ENCODE measurements around the gene DDX5.
"Not testable (repeated sequence)": the region's sequence is repeated elsewhere in the genome, so short reads cannot be mapped to it uniquely, and the experiment has no call there.

Gene DDX5

DNA sequence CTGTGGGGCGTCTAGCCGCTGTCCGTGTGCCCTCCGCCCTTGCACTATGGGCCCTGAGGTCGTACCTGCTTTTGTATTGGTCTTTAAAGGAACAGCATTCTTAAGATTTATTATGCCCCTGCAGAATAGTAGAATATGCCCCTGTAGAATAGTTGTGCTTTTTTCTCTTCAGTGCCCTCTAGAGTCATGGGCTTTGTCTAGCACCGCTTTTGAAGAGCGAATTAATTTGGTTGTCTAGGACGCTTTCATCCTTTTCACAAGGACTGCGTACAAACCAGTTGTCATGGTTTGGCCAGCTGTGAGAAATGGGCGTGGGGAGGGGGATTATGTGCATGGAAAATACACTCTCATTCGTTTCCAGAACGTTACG is 1.3 kb upstream of the DDX5 start:
- DNase-seq (ENCODE audit: low read depth): peak; percentile 75

DNA sequence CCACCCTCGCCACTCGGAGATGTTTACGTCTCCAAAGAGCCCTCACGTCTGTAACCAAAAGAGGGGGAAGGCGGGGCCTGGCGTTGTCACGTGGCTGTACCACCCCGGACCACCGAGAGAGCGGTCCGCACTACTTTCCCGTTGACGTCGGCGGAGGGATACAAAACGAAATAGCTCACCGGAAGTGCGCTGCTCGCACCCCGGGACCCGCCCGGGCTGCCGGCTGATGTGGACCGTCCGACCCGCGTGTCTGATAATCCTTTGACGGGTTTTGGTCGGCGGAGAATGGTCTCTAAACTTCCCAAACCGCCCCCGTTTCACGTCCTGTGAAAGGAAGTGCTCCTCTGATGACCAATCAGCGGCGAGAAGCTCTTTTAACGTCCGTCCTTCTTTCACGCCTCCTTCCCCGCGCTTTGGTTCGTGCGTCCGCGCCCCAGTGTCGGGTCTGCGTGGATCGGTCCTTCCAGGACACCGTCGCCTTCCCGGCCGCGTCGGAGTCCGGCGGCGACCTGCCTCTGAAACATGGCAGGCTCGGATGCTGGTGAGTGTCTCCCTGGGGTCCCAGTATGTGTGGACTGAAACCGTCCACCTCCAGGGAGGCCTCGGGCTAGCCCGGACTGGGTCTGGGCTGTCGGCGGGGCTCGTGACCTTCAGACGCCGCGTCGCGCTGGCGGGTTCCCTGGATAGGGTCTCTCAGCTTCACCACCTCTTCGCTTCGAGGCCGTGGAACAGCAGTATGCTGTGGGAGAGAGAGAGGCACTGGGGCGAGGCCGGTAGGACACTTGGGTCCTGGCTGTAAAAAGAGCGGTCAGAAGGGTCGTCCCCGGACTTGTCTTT is 705 bp upstream of the DDX5 start, which contains the start of gene CEP95:
CEP95 (plus strand) TSS at position 402 of the 837 bp plus-strand sequence; CDS start at position 523, 121 bp downstream.
- peak; percentile 98 for DNase-seq (ENCODE audit: low read depth)

DNA sequence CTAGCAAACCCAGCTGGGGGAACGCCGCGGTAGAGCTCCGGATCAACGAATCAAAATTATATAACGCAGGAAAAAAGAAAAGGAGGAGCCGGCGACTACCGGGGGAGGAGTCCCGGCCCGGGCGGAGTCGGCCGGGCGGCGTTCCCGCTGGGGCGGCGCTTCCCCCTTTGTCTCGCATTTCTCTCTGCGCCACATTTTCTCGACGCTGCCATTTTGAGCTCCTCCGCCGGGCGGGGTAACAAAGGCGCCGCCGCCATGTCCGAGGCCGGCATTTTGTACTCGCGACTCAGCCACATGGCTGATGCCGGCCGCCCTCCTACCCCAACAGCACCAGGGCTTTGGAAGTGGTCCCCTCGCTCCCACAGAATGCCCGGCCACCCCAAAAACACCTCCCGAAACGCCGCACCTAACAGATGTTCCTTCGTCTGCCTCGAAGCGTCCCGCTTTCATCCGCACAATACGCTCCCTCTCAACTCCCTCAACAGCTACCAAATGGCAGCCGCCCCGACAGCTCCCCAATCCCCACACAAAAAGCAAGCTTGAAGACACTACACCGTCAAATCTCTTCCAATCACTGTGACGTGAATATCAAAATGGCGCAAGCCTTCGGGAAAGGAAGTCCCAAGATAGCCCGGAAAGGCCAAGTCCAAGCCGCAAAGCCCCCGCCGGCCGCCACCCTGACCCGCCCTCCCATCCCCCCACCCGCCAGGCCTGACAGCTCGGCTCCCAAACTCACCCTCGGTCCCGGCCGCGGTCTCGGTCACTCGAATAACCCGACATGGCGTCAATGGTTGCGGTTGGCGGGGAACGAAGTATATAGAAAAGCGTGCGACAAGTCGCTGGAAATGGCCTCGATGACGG is 519 bp downstream of the DDX5 start:
- peak; percentile 92 for DNase-seq (ENCODE audit: low read depth)

- DNase-seq (ENCODE audit: low read depth): peak; percentile 64
These were observed 1.2 kb downstream of the DDX5 start for GRCh38 chr17:64504769-64505339.

- no peak for DNase-seq (ENCODE audit: low read depth)
These were observed 2.0 kb downstream of the DDX5 start for GRCh38 chr17:64503821-64504768.

DNA sequence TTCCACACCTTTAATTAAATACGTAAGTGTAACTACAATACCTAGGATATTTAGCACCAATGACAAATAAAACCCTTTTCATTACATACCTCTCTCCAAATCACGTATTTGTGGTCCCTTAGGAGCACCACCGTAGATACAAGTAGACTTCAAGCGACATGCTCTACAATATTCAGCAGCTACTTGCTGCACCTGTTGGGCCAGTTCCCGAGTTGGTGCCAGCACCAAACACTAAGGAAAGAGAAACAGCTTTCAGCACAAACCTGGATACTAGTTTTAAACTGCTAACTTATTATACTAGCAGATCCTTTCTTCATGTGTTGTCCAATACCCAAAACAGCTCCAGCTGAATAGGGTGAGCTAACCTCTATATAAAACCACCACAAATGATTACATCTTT is 2.7 kb downstream of the DDX5 start:
- no peak for DNase-seq (ENCODE audit: low read depth)

DNA sequence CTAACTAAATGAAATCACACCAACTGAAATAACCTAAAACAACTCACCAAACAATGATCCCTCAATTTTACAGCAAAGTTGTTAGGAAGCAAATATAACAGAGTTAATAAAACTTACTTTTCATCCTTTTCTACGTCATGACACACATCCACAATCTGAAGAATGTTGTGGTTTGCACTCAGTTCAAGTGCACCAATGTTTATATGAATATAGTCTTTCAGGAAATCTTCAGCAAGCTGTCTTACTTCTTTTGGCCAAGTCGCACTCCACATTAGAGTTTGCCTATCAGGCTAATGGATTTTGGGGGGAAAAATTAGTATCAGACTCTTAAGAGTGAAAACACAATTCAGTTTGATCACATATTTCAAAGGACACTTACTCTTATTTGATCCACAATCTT is 3.3 kb downstream of the DDX5 start:
- peak; percentile 52 for DNase-seq (ENCODE audit: low read depth)

DNA sequence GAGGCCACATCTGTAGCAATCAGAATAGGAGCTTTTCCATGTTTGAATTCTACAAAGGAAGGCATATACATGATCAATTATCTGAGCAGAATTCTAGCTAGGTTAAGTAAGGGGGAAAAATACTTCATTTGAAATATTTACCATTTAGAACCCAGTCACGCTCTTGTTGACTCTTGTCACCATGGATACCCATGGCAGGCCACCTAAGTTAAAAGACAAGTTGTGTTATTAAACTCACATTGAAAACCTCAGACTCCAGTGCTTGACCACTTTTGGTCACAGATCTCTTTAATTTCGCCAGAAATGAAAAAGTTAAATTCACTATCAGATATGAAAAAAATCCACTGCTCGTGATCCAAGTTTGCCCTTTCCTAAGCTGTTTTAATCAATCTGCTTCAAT is 4.1 kb downstream of the DDX5 start:
- DNase-seq (ENCODE audit: low read depth): no peak

DNA sequence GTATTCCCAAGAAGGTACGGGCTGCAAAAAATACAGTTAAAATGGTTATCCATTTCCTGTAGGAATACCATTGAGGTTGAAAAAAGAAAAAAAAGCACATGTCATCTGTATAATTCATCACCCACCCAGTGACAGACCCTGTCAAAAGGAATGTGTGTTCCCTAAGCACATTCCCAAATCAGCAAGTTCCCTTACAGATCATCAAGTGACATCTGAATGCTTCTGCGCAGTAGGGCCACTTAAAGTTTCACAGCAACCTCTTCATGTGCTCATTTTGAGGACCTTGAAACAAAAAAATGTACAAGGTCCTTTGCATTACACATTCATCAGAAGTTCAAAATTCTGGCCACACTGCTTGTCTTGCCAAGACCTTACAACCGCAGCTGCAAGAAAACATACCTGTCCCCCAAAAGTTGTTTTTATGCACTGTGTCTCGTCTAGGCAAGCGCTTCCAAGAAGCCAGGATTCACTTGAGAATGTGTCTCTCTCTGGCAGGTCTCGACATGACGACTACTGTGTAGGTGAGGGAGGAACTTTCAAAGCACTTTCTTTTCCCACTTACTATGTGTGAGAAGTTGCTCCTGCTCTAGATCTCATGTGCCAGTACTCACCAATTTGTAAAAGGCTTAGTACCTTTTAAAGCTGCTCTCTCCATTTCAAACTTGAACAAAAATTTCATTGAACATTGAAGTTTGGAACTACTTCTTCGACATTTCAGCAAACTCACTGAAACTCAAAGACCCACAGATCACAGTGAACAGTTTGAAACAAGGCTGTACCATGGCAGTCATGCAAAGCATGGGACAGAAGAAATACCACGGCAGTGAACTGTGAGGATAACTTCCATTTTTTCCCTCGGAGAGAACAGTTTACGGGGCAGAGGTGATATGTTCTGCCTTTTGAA is 5.0 kb downstream of the DDX5 start:
- DNase-seq (ENCODE audit: low read depth): no peak

GRCh38 chr17:64500487-64500859 is 5.6 kb downstream of the DDX5 start:
- DNase-seq (ENCODE audit: low read depth): no peak

GRCh38 chr17:64499805-64500486 is 6.1 kb downstream of the DDX5 start:
- DNase-seq (ENCODE audit: low read depth): peak; percentile 63

DNA sequence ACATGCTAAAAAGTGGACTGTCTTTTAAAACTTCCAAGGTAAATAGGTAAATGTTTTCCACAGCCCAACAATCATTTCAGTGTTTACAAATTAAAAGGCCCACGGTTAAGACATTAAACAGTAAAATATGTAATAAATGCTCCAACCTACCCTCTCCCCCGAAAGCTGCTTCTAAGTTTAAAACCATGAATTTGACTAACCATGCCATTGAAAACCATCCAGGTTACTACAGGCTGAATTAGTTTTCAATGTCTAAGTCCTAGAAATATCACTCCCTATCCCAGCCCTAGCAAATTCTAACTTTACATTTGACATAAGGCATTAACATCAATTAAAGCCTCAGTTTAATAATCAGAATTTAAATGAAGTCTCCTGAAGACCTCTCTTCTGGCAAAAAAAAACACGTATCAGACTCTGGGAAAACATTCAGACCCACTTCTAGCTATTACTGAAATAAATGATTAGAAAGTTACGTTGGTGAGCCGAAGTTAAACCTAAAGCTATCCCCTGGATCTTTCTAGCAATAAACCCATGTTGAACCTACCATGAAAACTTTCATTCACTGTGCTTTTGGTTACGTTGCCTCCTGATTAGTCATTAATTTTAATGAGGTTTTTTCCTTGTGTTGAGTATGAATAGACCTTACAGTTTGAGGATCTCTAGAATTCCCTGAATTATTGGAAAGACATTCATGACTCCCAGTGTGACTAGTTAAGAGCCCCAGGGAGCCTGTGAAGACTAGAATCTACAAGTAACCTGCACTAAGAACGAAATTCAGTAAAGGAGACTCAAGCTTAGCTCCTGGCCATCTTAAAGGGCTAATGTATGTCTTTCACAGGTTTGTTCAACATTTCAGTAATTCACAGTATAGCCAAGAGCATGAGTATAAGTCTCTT is 7.5 kb downstream of the DDX5 start:
- DNase-seq (ENCODE audit: low read depth): peak; percentile 63

DNA sequence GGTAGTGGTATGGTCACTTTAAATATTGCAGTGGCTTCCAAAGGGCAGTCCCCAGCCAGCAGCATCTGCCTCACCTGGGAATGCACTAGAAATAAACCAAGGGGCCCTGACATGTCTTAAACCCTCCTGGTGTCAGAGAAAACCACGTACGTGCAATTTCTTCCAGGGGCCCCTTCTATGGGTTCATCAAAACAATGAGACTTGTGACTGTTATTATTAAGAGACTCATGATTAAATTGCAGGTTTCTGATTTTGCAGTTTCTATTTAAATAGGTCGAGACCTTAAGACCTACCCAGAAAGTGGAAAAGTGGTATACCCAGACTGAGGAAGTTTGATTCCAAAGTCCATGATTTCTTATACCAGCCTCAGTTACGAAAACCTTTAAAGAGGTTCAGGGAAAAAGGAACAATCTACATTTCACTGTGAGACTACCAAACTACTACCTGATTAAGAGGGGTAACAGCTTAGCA is 8.5 kb downstream of the DDX5 start:
- no peak for DNase-seq (ENCODE audit: low read depth)

DNA sequence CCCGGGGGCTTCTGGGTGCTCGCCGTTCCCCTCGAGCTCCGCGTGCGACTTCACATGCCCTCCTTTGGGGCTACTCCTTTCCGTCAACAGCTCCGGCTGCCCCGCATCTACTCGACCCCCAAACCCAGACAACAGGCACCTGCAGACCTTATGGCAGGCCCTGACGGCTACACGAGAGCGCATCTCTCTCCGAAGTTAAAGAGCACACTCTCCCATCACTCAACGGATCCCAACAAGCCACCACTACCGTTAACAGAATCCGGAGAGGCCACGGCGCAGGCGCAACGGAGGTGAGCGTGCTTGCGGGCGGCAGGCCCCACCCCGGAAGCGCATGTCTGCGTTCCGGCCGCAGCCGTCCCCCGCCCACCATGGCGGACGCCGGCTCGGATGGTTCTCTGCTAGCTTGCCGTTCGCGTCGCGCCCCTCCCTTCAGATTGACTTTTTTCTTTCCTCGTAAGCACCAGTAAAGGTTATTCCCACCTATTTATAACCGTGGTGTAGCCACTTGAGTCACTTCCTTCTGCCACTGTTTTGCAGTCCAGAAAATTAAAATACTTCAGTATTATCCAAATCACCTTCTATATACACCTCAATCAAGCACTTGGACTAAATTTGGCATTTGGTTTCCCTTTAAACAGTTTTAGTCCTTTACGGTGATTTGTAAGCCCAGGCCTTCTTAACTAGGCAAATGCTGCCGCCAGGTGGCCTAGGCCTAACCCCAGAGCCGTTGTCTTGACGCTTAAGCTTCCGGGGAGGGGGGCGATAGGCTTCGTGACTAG is 9.1 kb downstream of the DDX5 start, which contains the start of gene POLG2:
POLG2 (minus strand) TSS at position 269 of the 779 bp plus-strand sequence; CDS start at position 183, 86 bp downstream.
- peak; percentile 94 for DNase-seq (ENCODE audit: low read depth)

GRCh38 chr17:64496348-64496785 is 9.7 kb downstream of the DDX5 start:
- peak; percentile 18 for DNase-seq (ENCODE audit: low read depth)

DNA sequence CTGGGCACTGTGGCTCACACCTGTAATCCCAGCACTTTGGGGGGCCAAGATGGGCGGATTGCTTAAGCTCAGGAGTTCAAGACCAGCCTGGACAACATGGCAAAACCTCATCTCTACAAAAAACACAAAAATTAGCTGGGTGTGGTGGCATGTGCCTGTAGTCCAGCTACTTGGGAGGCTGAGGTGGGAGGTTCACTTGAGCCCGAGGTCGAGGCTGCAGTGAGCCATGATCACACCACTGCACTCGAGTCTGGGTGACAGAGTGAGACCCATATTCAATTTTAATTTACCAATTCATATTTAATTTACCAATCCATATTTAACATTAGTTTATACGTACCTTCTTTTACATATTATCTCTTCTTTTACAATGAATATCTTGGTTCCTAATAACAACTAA is 10.8 kb downstream of the DDX5 start:
- DNase-seq (ENCODE audit: low read depth): not testable (repeated sequence)

- no peak for DNase-seq (ENCODE audit: low read depth)
These were observed 12.0 kb downstream of the DDX5 start for GRCh38 chr17:64494121-64494520.

Data from EH (cell line).